COR-L47 (cell line): ENCODE measurements around the gene AMOTL2.
A peak's percentile ranks its signal among the peaks of the same experiment; 100 is the strongest.

Source experiments
- DNase-seq: peaks from one replicate; lab custom pipeline; 2025; lab: John Stamatoyannopoulos, UW

Gene AMOTL2

DNA sequence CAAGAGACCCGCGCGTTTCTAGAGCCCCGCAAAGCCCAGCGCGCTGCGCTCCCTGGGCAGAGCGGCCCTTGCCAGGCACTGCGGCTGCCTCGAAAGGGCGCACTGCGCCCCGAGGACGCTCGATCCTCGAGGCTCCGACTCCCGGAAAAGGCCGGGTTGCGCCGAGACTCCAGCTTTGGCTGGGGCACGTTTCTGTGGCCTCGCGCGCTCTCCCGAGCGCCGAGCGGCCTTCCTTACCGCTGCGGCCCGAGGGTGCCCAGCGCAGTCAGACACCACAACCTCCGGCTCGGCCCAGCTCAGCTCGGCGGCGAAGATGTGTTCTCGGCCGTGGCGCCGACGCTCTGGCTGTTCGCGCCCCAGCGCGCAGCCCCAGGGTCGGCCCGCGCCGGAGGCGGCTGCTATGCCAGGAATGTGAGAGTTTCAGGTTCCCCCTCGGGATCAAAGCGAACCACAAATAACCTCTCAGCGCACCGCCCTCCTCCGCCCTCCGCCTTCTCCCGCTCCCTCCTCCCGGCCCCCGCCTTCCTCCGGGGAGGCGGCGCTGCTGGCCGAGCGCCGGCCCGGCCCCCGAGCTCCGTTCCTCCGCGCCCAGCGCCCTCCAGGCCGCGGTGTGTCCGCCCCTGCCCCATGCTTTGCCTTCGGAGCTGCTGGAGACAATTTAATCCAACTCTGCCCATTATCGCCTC is at the start of gene AMOTL2:
Gene AMOTL2 (minus strand): TSS at position 343 of the 686 bp plus-strand sequence. CDS start 3,014 bp downstream, outside the sequence.
- peak; percentile 57 for DNase-seq

DNA sequence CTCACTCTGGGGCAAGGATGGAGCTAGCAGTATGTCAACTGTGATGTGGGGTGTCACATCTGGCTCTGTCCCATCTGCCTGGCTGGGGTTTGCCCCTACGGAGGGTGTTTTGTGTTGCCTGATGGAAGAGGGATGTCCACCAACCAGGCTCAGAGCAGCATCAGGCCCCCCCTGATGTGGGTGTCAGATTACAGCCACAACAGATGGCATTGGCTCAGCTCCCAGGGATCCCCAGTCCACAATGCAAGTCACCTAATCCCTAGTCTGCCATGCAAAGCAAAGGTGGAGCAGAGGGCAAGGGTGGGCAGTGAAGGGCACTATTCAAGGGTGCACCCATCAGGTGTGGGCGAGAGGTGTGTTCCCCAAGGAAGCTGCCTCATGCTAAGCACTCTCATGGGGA is 48.9 kb upstream of the AMOTL2 start:
- DNase-seq = peak; percentile 12

DNA sequence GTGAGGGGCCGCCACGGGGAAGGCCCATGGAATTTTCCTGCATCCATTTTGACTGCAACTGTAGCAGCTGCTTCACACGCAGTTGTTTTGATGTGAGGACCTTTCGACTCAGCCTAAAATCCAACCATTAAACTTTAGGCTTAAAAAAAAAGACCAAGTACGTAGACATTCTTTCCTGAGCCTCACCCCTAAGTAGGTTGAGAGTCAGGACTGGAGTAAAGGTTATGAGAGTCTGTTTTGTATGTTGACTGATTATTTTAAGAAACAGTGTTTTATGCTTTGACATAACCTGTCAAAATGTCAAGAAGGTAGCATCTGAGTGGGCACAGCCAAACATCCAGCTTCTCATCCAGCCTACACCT is 45.7 kb upstream of the AMOTL2 start:
- no peak for DNase-seq

DNA sequence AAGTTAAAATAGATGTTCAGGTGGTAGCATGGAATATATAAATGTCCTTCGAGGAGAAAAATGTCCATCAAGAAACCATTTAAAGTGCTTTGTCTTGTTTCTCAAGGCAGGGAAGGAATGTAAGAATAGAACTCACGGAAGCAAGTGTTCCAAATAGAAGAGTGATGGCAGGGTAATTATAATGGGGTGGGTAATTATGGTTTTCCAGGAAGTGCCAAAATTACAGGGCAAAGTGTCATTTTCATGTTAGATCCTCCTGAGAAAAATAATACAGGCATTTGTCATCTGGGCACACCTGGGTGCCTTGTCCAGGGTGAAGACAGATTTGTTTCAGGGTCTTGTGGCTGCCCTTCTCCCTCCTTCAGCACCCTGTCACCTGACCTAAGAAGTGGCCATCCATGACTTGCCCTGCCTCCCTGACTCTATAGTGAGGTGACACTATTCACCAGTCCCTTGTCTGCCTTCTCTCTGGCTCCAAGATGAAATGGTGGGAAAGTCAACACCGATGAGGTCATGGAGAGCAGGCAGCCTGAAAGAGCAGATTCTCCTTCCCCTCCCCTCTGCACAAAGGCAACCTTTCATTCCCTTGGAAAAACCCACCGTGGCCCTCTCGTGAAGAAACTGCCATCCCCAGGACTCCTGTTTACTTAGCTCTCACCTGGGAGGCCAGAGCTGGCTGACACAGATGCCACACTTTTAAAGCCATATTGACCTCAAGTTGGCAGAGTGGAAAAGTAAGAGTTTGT is 45.1 kb upstream of the AMOTL2 start:
- DNase-seq = peak; percentile 6

DNA sequence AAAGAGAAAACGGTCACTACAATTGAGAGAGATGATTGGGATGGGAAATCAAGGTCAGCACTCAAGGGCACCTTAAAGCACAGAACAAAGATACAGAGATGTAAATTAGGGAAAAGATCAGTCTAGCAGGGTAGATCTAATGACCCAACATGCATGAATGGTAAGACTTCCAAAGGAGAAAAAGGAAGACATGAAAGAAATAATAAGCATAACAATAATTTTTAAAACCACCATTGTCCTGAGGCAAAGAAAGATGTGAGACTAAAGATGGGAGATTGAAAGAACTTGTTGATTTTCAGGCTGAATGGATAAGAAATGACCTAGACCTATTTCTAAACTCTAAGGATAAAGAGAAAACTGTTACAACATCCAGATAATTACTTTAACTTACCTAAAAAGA is 34.8 kb upstream of the AMOTL2 start:
- DNase-seq = no peak

DNA sequence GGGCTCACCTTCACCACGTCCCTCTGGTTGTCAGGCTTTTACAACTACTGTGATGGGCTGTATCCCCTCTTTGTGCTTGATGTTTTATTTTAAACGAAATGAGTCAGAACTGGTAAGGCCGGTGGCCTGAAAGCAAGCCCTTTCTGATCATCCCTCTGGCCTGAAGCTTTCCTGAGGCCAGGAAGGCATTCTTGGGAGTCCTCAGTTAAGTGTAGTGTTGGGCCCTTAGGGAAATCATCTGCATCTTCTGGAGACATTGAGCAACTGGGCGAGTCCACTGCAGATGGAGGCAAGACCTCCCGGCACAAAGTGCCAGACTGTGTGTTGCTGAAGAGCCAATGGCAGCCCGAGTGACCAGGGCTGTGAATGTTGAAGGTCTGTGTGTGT is 33.0 kb upstream of the AMOTL2 start:
- no peak for DNase-seq

DNA sequence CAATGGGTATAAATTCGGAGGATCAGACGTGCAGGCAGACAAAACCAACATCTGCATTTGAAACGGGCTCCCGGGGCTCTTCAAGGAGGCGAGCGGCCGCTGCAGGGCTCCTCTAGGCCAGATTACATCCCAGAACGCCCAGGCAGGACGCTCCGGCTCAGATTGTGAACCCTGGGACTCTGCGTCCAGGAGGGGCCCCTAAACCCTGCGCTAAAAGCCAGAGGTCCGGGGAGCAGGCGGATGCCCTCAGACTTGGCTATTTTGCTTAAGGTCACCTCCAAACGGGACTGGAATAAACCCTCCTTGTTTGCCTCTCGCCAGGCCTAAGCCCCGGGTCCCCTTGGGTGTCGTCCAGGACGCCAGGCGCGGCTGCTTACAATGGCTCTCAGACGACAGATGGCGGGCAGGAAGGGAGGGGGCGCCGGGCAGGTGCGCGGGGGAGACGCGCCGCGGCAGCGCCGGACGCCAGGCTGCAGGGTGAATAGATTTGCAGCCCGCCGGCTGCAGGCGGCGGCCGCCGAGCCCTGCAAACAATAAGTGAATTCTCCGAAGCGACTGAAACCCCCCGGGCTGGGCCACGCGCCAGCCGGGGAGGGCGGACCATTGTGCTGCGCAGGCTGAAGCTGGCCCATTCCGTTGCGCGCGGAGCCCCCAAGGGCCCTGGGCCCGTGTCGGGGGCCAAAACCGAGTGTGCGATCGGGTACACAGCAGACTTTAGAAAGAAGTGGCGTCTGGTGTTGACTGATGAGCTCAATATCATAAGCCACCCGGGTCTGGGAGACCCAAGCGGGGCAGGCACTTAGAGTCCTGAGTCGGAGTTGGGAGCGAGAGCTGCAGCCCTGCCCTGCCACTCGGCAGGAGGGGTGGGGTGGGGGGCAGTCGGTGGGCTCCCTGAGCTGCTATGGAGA is 32.3 kb upstream of the AMOTL2 start:
- DNase-seq = peak; percentile 88

DNA sequence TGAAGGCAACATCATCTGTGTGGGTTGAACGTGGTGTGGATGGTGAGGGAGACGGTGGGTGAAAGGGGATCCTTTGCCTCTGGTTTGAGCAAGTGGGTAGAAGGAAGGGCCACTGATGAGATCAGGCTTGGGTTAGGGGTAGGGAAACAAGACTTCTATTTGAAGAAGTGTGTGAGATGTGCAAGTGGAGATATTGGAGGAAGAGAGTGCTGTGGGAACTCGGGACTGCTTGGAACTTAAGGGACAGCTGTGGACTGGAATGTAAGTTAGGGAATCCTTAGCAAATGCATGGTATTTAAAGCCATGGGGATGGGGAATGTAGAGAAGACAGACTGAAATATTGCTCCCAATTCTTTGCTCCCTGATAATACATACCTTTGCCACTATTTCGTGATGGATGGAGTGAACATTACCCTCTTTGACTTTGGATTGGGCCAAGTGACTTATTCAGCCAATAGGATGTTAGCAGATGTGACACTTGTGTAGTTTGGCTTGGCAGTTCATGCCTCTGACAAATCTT is 30.2 kb upstream of the AMOTL2 start:
- DNase-seq = no peak

DNA sequence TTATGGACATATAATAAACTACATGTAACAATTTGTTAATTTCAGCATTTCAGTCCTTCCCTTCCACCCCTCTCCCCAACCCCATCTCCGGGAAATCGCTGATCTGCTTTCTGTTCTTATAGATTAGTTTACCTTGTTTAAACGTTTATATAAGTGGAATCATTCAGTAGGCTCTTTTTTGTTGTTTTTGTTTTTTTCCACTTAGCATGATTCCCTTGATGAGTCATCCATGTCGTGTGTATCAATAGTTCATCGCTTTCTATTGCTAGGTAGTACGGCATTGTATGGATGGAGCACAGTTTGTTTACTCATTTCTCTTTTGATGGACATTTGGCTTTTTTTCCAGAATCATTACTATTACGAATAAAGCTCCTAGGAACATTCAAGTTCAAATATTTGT is 23.5 kb upstream of the AMOTL2 start:
- no peak for DNase-seq

DNA sequence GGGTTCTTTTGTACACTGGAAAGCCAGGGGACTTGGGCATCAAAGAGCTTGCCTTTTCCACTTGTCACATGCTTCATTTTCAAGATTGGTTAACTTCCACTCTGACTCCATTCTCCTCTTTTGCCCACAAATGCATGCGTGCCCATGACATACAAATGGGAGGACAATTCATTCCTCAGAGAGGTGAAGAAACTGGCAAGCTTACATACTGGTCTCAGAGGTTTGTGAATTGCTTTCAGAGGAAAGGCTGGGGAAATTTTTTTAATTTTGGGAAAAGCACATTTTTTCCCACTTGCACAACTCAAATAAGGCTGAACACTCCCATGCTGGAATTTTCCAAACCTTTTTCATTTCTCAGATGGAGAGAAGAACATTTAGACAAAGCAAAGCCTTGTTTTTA is 20.9 kb upstream of the AMOTL2 start:
- no peak for DNase-seq

DNA sequence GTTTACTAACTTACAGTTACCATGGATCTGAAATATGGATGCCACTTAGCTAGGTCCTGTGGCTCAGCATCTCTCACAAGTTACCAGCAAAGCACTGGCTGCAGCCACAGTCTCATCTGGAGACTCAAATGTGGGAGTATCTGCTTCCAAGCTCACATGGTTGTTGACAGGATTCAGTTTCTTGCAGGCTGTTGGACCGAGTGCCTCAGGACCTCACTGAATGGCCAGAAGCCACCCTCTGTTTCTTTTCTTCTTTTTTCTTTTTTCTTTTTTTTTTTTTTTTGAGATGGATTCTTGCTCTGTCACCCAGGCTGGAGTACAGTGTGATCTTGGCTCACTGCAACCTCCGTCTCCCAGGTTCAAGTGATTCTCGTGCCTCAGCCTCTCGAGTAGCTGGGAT is 20.1 kb upstream of the AMOTL2 start:
- no peak for DNase-seq

DNA sequence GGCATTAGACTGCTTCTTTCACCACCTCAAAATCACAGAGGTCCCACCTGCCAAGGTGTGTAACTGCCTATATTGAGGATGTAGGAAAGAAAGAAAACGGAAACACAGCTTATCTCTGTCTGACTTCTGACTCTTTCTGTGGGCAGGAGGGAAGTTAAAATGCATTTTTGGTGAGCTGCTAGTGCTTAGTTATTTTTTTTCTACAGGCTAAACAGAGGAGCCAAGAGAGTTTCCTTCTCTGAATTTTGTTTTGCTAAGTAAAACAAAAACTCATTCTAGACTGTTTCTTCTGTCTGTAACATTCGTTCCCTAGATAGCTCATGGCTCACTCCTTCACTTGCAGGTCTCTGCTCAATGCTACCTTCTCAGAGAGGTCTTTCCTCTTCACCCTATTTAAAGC is 18.8 kb upstream of the AMOTL2 start:
- no peak for DNase-seq

DNA sequence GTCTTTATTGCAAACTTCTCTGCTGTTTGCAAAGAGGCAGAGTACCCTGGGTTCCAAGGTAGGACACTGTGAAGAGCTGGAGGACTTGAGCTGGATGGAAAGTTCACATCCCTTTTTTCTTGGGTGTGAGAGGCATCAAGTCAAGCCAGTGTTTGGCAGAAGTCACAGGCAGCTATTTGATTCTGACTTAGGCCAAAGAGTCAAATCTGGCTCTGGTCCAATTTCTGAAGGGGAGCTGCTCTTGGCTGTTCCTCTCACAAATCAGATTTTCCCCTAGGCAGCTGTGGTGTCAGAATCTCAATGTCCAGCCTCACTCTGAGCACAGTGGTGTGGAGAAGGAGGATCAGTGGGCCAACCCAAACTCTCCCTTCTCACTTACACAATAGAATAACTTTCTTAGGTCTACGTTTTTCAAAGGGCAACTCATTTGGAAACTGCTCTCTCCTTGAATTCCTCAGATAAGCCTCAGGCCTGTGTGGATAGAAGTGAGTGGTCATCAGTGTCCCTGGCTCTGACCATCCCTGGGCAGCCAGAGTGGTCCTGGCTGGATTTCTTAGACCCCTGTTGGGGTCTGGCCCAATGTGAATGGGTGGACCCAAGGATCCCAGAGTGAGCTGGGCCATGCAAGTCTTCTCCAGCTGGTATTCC is 18.2 kb upstream of the AMOTL2 start:
- DNase-seq = no peak

DNA sequence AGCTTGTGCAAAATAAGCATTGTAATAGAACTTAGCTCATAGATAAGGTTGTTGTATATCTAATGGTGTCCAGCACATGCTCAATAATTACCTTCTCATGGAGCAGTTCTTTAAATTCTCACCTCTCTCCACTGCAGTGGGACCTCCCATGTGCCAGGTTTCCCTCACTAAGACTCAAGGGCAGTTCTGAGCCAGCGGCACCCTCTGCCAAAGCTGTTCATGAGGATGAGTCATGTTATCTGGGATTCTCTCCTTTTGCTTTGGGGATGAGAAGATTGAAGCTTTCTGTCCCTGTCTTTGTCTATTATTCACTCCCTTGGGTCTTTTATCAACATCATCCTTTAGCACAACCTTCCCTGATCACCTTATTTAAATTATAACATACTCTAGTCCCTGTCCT is 15.6 kb upstream of the AMOTL2 start:
- DNase-seq = no peak

DNA sequence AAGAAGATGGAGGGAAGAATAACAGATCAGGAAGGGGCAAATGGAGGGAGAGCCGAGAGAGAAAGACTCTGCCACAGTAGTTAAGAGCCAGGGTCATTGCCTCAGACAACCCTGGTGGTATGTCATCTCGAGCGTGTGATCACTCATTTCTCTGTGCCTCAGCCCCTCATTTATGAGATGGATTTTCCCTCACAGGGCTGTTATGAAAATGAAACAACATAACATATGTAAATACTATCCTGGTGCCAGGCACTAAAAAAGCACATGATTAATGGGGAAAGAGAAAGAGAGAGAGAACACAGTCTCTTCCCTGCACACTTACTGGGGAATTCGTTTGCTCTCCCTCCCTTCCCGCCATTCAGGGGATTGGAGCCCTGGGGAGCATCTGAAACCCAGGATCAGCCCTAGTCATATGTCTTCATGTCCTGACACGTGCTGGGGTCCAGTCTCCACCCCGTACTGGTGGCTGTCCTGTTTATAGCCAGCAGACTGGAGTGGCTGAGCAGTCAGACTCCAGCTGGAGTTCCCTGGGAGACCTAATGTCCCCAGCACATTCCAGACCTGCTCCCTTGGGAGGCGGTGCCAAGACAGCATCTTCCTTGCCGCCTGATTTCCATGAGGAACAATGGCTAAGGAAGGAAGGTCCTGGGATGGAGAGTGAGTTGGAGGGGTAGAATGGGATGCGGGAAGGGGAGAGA is 14.7 kb upstream of the AMOTL2 start:
- DNase-seq = no peak

DNA sequence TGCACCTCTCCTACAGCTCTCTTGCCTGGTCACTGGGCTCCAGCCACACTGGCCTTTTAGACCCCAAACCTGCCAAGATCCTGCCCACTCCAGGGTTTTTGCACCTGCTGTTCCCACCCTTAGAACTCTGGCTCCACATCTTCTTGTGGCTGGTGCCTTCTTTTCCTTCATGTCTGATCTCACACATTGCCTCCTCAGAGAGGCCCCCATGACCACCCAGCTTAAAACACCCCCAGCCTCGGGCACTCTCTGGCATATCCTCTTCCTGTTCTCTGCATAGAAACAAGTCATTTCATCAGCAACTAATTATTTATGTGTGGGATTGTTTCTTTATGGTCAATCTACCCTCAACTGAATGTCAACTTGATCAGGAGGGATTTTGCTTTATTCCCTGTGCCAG is 14.0 kb upstream of the AMOTL2 start:
- DNase-seq = no peak

DNA sequence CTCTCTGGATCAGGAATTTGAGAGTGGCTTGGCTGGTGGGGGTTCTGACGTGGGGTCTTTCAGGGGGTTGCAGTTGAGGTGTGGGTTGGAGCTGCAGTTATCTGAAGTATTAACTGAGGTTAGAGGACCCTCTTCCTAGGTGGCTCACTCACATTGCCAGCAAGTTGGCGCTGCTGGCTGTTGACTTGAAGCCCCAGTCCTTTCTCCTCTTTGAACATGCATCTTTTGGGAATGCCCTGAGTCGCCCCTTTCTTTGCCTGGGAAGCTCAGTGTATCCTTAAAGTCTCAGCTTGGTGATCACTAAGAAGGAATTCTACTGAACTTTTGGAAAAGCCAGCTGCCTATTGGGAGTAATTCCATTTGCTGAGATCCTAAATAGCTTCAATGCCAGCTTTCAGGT is 13.0 kb upstream of the AMOTL2 start:
- DNase-seq = no peak

DNA sequence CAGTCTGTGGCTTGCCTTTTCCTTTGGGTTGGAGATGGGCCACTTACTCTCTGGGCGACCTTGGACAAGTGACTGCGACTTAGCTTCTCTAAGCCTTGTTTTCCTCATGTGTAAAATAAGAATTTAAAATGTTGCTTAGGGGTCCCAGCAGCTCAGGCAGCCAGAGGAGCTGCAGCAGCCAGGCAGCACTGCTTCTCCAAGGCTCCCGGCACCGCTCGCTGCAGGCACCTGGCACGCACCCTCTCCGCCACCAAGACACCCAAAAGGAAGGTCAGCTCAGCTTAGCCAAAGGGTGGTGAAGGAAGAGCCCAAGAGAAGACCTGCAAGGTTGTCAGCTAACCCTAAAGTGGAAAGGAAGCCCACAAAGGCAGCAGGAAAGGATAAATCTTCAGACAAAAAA is 10.7 kb upstream of the AMOTL2 start:
- DNase-seq = no peak

DNA sequence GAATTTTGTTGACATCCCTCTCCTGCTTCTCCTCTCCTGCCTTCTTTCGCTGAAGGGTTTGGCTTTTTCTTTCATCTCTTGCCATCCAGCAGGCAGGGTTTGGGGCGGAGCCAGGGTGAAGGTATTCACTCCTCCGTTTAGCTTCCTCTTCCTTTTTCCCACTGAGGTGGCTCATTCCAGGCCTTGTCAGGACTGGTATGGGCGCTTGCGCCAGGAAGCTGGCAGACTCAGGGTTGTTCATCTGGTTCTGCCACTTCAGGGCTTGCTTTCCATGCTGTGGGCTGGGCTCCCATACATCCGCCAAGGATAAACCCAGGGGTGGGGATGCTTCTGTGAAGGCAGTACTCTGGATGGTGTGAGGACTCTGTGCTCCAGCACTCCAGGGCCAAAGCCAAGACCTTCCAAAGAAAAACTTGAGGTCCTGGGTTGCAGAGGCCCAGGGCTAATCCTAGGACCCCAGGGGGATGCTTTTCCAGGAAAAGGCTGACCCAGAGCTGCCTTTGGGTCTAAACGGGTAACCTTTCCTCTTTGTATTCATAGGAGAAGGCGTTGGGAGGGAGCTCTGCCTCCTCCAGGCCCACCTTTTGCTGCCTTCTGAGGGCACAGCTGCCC is 7.7 kb upstream of the AMOTL2 start:
- no peak for DNase-seq

DNA sequence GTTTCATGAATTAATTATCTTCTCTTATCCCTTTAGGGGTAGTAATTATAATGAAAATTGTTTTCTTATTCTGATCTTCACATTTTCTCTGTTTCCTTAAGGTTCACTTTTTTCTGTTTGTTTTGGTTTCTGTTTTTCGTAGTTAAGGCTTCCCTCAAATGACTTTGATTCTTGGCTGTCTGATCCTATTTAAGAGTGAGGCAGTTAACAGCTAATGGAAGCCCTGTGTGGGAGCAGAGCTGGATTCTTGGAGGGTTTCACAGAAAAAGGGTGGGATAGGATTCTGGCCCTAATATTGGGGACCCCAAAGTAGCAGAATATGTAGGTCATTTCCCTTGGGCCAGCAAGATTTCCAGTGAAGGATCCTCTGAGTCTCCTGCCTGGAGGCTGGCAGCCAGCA is 6.8 kb upstream of the AMOTL2 start:
- no peak for DNase-seq

DNA sequence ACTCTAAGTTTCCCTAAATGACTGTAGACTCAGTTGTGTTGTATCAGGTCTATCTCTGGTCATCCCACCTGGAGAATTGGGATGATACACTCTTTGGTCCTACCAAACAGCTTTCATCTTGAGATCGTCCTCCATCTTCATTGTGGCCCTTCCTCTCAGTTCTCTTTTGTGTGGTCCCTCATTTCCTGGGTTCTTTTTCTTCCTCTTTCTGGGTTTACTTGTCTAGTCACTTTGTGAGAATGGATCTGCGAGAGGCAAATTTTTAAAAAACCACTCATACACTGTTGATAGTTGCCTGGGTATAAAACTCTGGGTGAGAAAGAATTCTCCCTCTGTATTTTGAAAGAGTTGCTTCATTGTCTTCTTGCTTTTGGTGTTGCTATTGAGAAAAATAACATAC is 6.0 kb upstream of the AMOTL2 start:
- DNase-seq = no peak
